Gastrocnemius medialis (tissue), 4 donors: ENCODE data around the gene C1QL4. TPM values are rescaled to one million over a fixed set of nuclear protein-coding genes. Genes with fewer than 3 reads are reported as not detected.
"Not testable (repeated sequence)": the region's sequence is repeated elsewhere in the genome, so short reads cannot be mapped to it uniquely, and the experiment has no call there.

Source experiments
- ATAC-seq, 2 donors: fragments of 150-250 bp; one replicate each; pipeline ENCODE4 v1.9.1; 2016
- DNase-seq, 2 donors: peaks; one replicate each; pipeline ENCODE4 v3.0.0-alpha.2; 2019
- H3K27ac ChIP-seq, 4 donors: fragments of 200-600 bp; sonication (generic); 1 replicate in 1 of 4; 2 replicates in 3 of 4; pipeline ENCODE4 v1.5.1; 2016 to 2018; ENCODE audit warnings: mild to moderate bottlenecking in 2 of 4, moderate library complexity in 1 of 4
- H3K27me3 ChIP-seq, 3 donors: fragments of 200-600 bp; sonication (generic) in 2 of 3; 1 replicate in 1 of 3; 2 replicates in 2 of 3; pipeline versions ENCODE4 v1.5.1 to v1.6.0; 2016 to 2019; ENCODE audit warnings: mild to moderate bottlenecking in 1 of 3, moderate library complexity in 1 of 3
- H3K36me3 ChIP-seq, 2 donors: fragments of 200-600 bp; sonication (generic) in 1 of 2; one replicate each; pipeline ENCODE4 v1.5.1; 2017 to 2018
- H3K4me1 ChIP-seq, 2 donors: fragments of 200-600 bp; sonication (generic) in 1 of 2; one replicate each; pipeline ENCODE4 v1.5.1; 2016 to 2017; ENCODE audit warnings: mild to moderate bottlenecking in 2 of 2
- H3K4me3 ChIP-seq, 4 donors: fragments of 200-600 bp; sonication (generic) in 3 of 4; 1 replicate in 1 of 4; 2 replicates in 3 of 4; pipeline ENCODE4 v1.5.1; 2016 to 2019; ENCODE audit warnings: mild to moderate bottlenecking in 2 of 4
- H3K9me3 ChIP-seq, 3 donors: fragments of 200-600 bp; sonication (generic) in 2 of 3; 1 replicate in 1 of 3; 2 replicates in 2 of 3; pipeline ENCODE4 v1.5.1; 2016 to 2019
- POLR2A ChIP-seq, 2 donors: fragments of 450-650 bp; IDR thresholded peaks; one replicate each; pipeline ENCODE4 v1.6.1; 2017; ENCODE audit warnings: antibody characterized with exemption in 2 of 2, mild to moderate bottlenecking in 2 of 2, moderate library complexity in 2 of 2
- in situ Hi-C, 4 donors: fragments of 200-750 bp; cut with MboI; loops; one replicate each; pipeline versions ENCODE4 v1.15.0 to v1.8.0; 2017; ENCODE audit warnings: low sequenced_read_pairs in 4 of 4
- intact Hi-C: fragments of 100-400 bp; cut with DNase I; formaldehyde crosslinking; loops from one replicate; pipeline ENCODE4 v1.15.1; 2023; ENCODE audit warnings: low total_unique reads
- total RNA-seq, 4 donors: library from RNA; depleted of rRNA; stranded (reverse); fragments of >200 nt; gene quantifications; one replicate each; pipeline versions ENCODE4 v1.1.0 to v1.2.3, GENCODE V29; 2016
- TF ChIP-seq, protein P1 (sequence below), 5 experiments: fragments of 450-650 bp in 3 of 5; fragments of 200-600 bp in 2 of 5; sonication (generic) in 2 of 5; IDR thresholded peaks in 4 of 5; conservative IDR thresholded peaks in 1 of 5; 1 replicate in 4 of 5; 2 replicates in 1 of 5; pipeline ENCODE4 v1.5.1; 2016 to 2019; ENCODE audit warnings: antibody characterized with exemption in 5 of 5, mild to moderate bottlenecking in 3 of 5, moderate library complexity in 3 of 5

Gene C1QL4
- total RNA-seq, 4 donors from 2014 or later = not detected

DNA sequence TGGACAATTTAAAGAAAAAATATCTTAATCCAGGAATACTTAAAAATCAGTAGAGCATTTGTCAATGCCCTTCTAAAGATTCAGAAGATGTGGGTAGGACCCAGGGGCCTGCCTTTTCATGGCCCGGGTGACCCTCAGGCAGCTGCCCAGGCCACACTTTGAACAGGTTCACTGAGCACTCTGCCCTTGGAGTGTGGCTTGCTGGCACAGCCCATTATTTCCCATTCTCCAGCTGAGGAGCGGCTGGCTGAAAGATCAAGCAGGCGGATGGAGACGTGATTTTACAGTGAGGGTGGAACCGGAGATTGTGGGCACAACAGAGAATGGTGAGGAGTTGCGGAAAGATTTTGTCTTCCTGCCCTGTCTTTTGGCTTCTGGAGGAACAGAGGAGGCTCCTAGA, 49.1 kb downstream of the C1QL4 start:
- Histone ChIP-seq H3K9me3 (no peaks in the 10 kb centered on the region), H3K36me3 (no peaks in the 10 kb centered on the region), H3K27me3 (peaks cover 9 to 10% (median 10%) of the 10 kb centered on the region in 3 donors), H3K4me3 (no peak overlapping the region), H3K4me1 (no peaks in the 10 kb centered on the region), H3K27ac (no peak overlapping the region)
- intact Hi-C loops = loop anchor here (1.0 kb wide), 1 partner anchor 49 kb away; the partner anchor contains the start of gene C1QL4
- TF ChIP-seq, protein P1, sequence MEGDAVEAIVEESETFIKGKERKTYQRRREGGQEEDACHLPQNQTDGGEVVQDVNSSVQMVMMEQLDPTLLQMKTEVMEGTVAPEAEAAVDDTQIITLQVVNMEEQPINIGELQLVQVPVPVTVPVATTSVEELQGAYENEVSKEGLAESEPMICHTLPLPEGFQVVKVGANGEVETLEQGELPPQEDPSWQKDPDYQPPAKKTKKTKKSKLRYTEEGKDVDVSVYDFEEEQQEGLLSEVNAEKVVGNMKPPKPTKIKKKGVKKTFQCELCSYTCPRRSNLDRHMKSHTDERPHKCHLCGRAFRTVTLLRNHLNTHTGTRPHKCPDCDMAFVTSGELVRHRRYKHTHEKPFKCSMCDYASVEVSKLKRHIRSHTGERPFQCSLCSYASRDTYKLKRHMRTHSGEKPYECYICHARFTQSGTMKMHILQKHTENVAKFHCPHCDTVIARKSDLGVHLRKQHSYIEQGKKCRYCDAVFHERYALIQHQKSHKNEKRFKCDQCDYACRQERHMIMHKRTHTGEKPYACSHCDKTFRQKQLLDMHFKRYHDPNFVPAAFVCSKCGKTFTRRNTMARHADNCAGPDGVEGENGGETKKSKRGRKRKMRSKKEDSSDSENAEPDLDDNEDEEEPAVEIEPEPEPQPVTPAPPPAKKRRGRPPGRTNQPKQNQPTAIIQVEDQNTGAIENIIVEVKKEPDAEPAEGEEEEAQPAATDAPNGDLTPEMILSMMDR (IDR thresholded peaks at IDR 0.05 in 4 of 5, conservative IDR thresholded peaks at IDR 0.05 in 1 of 5) = no peak
- TF ChIP-seq POLR2A (IDR thresholded peaks at IDR 0.05) = no peak
- DNase-seq = no peak
- in situ Hi-C loops = loop anchor here in 1 of 4 donors (5.0 kb wide), 1 partner anchor 49 kb away; the partner anchor contains the start of gene C1QL4
- no peak for ATAC-seq

DNA sequence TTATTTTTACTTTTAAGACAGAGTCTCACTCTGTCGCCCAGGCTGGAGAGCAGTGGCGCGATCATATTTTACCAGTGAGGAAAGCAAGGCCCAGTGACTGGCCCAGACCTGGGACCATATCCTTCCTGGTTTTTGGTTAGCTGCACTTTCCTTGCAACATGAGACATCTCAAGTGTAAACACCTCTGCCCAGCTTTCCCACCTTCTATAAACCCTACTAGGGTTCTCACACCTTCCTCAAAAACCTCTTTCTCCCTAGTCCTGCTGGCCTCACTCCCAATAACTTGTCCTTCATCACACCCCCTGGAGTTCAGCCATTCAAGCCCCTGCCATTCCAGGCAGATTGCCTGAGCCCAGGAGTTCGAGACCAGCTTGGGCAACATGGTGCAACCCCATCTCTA, 52.3 kb downstream of the C1QL4 start:
- Histone ChIP-seq H3K4me1 (no peaks in the 10 kb centered on the region), H3K4me3 (no peak overlapping the region), H3K36me3 (no peaks in the 10 kb centered on the region), H3K27ac (no peak overlapping the region), H3K9me3 (no peaks in the 10 kb centered on the region), H3K27me3 (peaks cover 10 to 13% (median 12%) of the 10 kb centered on the region in 3 donors)
- ATAC-seq (no peak), DNase-seq (no peak)
- in situ Hi-C loops (loop anchor here in 1 of 4 donors (5.0 kb wide), 1 partner anchor 53 kb away; the partner anchor contains the start of gene C1QL4), intact Hi-C loops (no loop called here)
- TF ChIP-seq, protein P1 (IDR thresholded peaks at IDR 0.05 in 4 of 5, conservative IDR thresholded peaks at IDR 0.05 in 1 of 5) = no peak
- no peak for TF ChIP-seq POLR2A (IDR thresholded peaks at IDR 0.05)

- Histone ChIP-seq H3K27ac (no peak overlapping the region), H3K36me3 (no peaks in the 10 kb centered on the region), H3K4me3 (no peak overlapping the region), H3K4me1 (no peaks in the 10 kb centered on the region), H3K27me3 (peaks cover 10 to 13% (median 12%) of the 10 kb centered on the region in 3 donors), H3K9me3 (no peaks in the 10 kb centered on the region)
- intact Hi-C loops = no loop called here
- TF ChIP-seq, protein P1 (IDR thresholded peaks at IDR 0.05 in 4 of 5, conservative IDR thresholded peaks at IDR 0.05 in 1 of 5) = no peak
- no peak for TF ChIP-seq POLR2A (IDR thresholded peaks at IDR 0.05)
- no peak for ATAC-seq
- in situ Hi-C loops = no loop called here
- no peak for DNase-seq
These were observed 53.2 kb downstream of the C1QL4 start for GRCh38 chr12:49283541-49284429.

GRCh38 chr12:49282740-49283375, 54.1 kb downstream of the C1QL4 start:
- in situ Hi-C loops, intact Hi-C loops, ATAC-seq, DNase-seq, H3K27ac ChIP-seq, H3K36me3 ChIP-seq, H3K4me1 ChIP-seq, H3K4me3 ChIP-seq, H3K9me3 ChIP-seq: not testable (repeated sequence)
- H3K27me3 ChIP-seq = peaks cover 10 to 13% (median 12%) of the 10 kb centered on the region in 3 donors

Other genes starting within 250 kb of the C1QL4 start
- under 1 TPM in 3 of 4 donors, not detected in 1; 0.09 to 0.36 (median 0.15) TPM for gene DHH, start 242.4 kb downstream of the C1QL4 start, total RNA-seq
- 10 to 100 TPM; 11.1 to 27.2 (median 15.9) TPM for gene LMBR1L, start 226.3 kb downstream of the C1QL4 start, total RNA-seq
- 1,000 to 10,000 TPM in 1 of 4 donors, 100 to 1,000 TPM in 3; 124 to 1,632 (median 402) TPM for gene TUBA1B, start 205.8 kb downstream of the C1QL4 start, total RNA-seq
- 10 to 100 TPM; 14.7 to 68.0 (median 25.1) TPM for gene TUBA1A, start 148.1 kb downstream of the C1QL4 start, total RNA-seq
- 100 to 1,000 TPM in 1 of 4 donors, 10 to 100 TPM in 3; 53.9 to 130 (median 72.5) TPM for gene TUBA1C, start 72.1 kb downstream of the C1QL4 start, total RNA-seq
- not detected for gene PRPH, start 42.0 kb downstream of the C1QL4 start, total RNA-seq
- gene TROAP, start 13.9 kb downstream of the C1QL4 start, total RNA-seq = under 1 TPM in 1 of 4 donors, not detected in 3; 0.24 TPM
- under 1 TPM in 1 of 4 donors, not detected in 3; 0.24 TPM for gene DNAJC22, start 9.7 kb upstream of the C1QL4 start, total RNA-seq
- gene SPATS2, start 30.3 kb upstream of the C1QL4 start, total RNA-seq = 1 to 10 TPM; 5.3 to 7.8 (median 6.7) TPM
- not detected for gene KCNH3, start 201.8 kb upstream of the C1QL4 start, total RNA-seq
- 10 to 100 TPM; 28.7 to 62.0 (median 34.6) TPM for gene MCRS1, start 231.0 kb upstream of the C1QL4 start, total RNA-seq